ENCODE results near the gene EML1. TPM values are rescaled to one million over a fixed set of nuclear protein-coding genes. Genes with fewer than 3 reads are reported as not detected.

The EML1 gene
- total and polyA plus RNA-seq, 8 donors = 5.8 to 66.5 (median 34.8) TPM

DNA sequence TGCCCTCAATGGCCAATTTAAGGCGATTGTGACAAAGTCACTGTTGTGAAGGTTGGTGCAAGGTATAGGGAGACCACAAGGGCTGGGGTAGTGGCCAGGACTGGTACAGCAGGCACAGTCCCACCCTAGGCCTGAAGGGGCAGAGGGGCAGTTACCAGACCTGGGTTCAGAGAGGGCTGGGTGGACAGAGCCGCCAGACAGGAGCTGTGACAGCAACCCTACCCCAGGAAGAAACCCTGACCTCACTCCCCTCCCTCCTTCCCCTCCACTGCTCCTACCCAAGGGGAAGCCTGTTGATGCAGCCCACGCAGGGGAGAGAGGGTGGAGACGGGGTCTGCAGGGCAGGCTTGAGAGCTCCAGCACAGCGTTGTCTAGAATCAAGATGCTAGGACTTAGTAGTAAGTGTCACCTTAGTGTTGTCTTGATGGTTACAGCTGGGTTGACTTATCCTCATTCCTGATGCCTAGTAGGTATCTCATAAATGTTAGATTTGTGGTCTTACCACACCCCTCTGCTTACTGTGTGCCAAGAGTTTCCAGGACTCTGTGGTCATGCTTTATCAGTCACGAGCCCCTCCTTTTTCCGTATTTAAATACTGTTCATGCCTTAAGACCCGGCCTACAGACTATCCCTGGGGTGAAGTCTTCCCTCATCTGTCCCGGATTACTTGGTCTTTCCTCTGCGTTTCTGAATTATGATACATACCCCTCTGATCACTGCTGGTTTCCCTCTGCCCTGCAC, 14.4 kb downstream of the EML1 start:
- no peaks in the 10 kb centered on the region for H3K36me3 ChIP-seq
- H3K27me3 ChIP-seq = no peaks in the 10 kb centered on the region
- no peaks in the 10 kb centered on the region for H3K9me3 ChIP-seq
- H3K27ac ChIP-seq = peak overlapping the region in 1 of 5 donors; percentile 71
- intact Hi-C loops (cut with DNase I; ENCODE audit: low total_unique reads) = no loop called here
- no peak for TF ChIP-seq EP300 (IDR thresholded peaks at IDR 0.05)
- TF ChIP-seq POLR2AphosphoS5 (IDR thresholded peaks at IDR 0.05) = no peak
- no peak for TF ChIP-seq POLR2A (IDR thresholded peaks at IDR 0.05)
- TF ChIP-seq, protein P1, sequence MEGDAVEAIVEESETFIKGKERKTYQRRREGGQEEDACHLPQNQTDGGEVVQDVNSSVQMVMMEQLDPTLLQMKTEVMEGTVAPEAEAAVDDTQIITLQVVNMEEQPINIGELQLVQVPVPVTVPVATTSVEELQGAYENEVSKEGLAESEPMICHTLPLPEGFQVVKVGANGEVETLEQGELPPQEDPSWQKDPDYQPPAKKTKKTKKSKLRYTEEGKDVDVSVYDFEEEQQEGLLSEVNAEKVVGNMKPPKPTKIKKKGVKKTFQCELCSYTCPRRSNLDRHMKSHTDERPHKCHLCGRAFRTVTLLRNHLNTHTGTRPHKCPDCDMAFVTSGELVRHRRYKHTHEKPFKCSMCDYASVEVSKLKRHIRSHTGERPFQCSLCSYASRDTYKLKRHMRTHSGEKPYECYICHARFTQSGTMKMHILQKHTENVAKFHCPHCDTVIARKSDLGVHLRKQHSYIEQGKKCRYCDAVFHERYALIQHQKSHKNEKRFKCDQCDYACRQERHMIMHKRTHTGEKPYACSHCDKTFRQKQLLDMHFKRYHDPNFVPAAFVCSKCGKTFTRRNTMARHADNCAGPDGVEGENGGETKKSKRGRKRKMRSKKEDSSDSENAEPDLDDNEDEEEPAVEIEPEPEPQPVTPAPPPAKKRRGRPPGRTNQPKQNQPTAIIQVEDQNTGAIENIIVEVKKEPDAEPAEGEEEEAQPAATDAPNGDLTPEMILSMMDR (IDR thresholded peaks at IDR 0.05) = no peak
- peak in 1 of 2 donors; percentile 47 for DNase-seq
- no peak overlapping the region for H3K4me3 ChIP-seq
- 62 to 72% (median 68%) methylated on average over 10 of the region's 10 CpGs for WGBS, 5 donors
- peaks cover 9 to 51% (median 31%) of the 10 kb centered on the region in 4 donors for H3K4me1 ChIP-seq

DNA sequence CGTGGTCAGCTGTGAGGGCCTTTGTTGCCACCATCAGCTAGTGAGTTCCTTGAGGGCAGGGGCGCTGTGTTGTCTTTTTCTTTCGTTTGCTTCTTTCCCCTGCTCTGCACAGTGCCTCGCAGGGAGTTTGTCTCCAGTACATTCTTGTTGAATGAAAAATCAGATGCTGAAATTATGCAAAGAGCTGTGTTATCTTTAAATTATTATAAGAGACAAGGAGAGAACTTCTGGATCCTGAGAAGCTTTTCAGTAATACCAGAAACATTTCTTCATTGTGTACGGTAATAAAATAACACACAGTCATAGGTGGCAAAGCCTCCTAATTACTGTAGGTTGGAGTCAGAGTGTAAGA, 14.9 kb downstream of the EML1 start:
- TF ChIP-seq, protein P1 (IDR thresholded peaks at IDR 0.05) = no peak
- TF ChIP-seq POLR2A (IDR thresholded peaks at IDR 0.05) (no peak), POLR2AphosphoS5 (IDR thresholded peaks at IDR 0.05) (no peak), EP300 (IDR thresholded peaks at IDR 0.05) (no peak)
- no peaks in the 10 kb centered on the region for H3K27me3 ChIP-seq
- intact Hi-C loops (cut with DNase I; ENCODE audit: low total_unique reads) = no loop called here
- peaks cover 9 to 52% (median 33%) of the 10 kb centered on the region in 4 donors for H3K4me1 ChIP-seq
- no peaks in the 10 kb centered on the region for H3K9me3 ChIP-seq
- no peak for DNase-seq
- no peaks in the 10 kb centered on the region for H3K36me3 ChIP-seq
- WGBS, 5 donors = 51 to 76% (median 68%) methylated on average over 5 of the region's 5 CpGs
- no peak overlapping the region for H3K4me3 ChIP-seq
- H3K27ac ChIP-seq = peak overlapping the region in 1 of 5 donors; percentile 71

DNA sequence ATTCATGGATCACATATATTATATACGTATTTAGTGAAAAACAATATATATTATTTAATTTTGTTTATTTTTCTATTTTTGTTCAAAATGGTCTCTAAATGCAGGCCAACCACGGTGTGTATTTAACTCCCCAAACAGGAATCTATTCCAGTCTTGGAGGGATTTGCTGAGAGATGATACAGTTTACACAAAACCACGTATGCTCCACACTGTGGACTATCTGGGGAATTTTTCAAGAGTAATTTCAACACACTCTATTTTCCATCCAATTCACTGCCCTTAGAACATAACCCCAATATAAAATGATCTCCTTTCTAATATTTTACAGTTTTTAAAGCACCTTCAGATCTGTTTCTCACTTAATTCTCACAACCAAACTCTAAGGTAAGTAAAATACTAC, 15.3 kb downstream of the EML1 start:
- peaks cover 9 to 56% (median 33%) of the 10 kb centered on the region in 4 donors for H3K4me1 ChIP-seq
- no peaks in the 10 kb centered on the region for H3K9me3 ChIP-seq
- no peak for TF ChIP-seq POLR2AphosphoS5 (IDR thresholded peaks at IDR 0.05)
- no peak for TF ChIP-seq EP300 (IDR thresholded peaks at IDR 0.05)
- TF ChIP-seq, protein P1 (IDR thresholded peaks at IDR 0.05) = no peak
- TF ChIP-seq POLR2A (IDR thresholded peaks at IDR 0.05) = no peak
- WGBS, 5 donors = 67 to 78% (median 68%) methylated on average over 3 of the region's 3 CpGs
- no peaks in the 10 kb centered on the region for H3K36me3 ChIP-seq
- DNase-seq = no peak
- no peak overlapping the region for H3K4me3 ChIP-seq
- H3K27me3 ChIP-seq = no peaks in the 10 kb centered on the region
- H3K27ac ChIP-seq = peak overlapping the region in 4 of 5 donors; percentile 30 to 71 (median 58)
- intact Hi-C loops (cut with DNase I; ENCODE audit: low total_unique reads) = no loop called here

DNA sequence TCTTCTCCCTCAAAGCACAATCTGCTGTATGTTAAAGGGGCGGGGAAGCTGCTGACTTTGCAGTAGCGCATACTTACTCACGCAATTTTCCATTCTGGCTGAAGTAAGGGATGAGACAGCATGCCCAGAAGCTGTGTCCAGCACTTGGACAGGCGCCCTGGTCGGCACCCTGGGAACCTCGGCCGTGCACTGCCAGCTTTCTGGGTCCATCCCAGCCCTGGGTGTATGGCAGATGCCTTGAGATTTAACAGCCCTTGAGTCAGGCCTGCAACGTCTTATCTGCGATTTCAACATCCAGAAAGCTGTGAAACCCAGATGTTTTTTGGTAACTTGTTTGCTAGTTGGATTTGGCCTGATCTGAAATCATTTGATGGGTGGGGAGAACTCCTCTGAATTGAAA, 16.1 kb downstream of the EML1 start:
- Histone ChIP-seq H3K4me3 (no peak overlapping the region), H3K27ac (peak overlapping the region in 4 of 5 donors; percentile 30 to 71 (median 58)), H3K36me3 (no peaks in the 10 kb centered on the region), H3K9me3 (no peaks in the 10 kb centered on the region), H3K4me1 (peaks cover 9 to 60% (median 33%) of the 10 kb centered on the region in 4 donors), H3K27me3 (no peaks in the 10 kb centered on the region)
- DNase-seq = peak in 1 of 2 donors; percentile 72
- TF ChIP-seq POLR2AphosphoS5 (IDR thresholded peaks at IDR 0.05) (peak; percentile 42 to 64 (median 51)), EP300 (IDR thresholded peaks at IDR 0.05) (no peak)
- WGBS, 5 donors = 44 to 70% (median 65%) methylated on average over 9 of the region's 9 CpGs
- intact Hi-C loops (cut with DNase I; ENCODE audit: low total_unique reads) = no loop called here

Measured in stomach (tissue), 9 donors.